Measurements from ENCODE around the gene POU2F3.

GRCh38 chr11:120334332-120334731 is 94.4 kb downstream of the POU2F3 start:
- TF ChIP-seq CTCF (IDR thresholded peaks at IDR 0.05; ENCODE audit: low read length), result no peak
- no peak for TF ChIP-seq EZH2 (IDR thresholded peaks at IDR 0.05; ENCODE audit: borderline replicate concordance, low read length)

Measured in OCI-LY1 (cell line).